Endothelial cell of umbilical vein (primary cell): Measurements from ENCODE around the gene LRP1-AS. TPM values are rescaled to one million over a fixed set of nuclear protein-coding genes. Genes with fewer than 3 reads are reported as not detected.

Source experiments
- BruUV-seq: library from RNA; stranded (reverse); fragments of 400-500 nt; replicated peaks from 2 replicates; lab custom pipeline; 2021; lab: Mats Ljungman, UMichigan
- CTCF ChIA-PET: fragments of 300-600, 350-600 bp; sonication (Branson Sonifier 250); formaldehyde crosslinking; loops from one replicate; lab custom pipeline; 2021; ENCODE audit warnings: antibody characterized with exemption, inconsistent platforms; lab: Charles Lee
- POLR2A ChIA-PET: fragments of 300-600, 350-600 bp; sonication (Branson Sonifier 250); formaldehyde crosslinking; loops from one replicate; lab custom pipeline; 2021; ENCODE audit warnings: antibody characterized with exemption, inconsistent platforms; lab: Charles Lee
- DNase-seq: peaks from one replicate; pipeline ENCODE4 v3.0.0-alpha.2; 2011; ENCODE audit warnings: low read depth, low spot score
- FAIRE-seq: peaks from 2 replicates; lab custom pipeline; 2011; peaks lifted over from hg19 to GRCh38; lab: Jason Lieb, UNC
- H2AFZ ChIP-seq: 2 replicates; pipeline ENCODE4 v1.6.0; 2012; ENCODE audit warnings: low read depth, low read length, control low read depth, inconsistent platforms
- H3K27ac ChIP-seq: 2 replicates; pipeline ENCODE4 v1.5.1; 2011; ENCODE audit warnings: low read depth, mild to moderate bottlenecking, control low read depth, low read length, moderate library complexity; ENCODE audit not compliant: insufficient read depth
- H3K27me3 ChIP-seq, 2 experiments: 2 replicates each; pipeline versions ENCODE4 v1.6.0 to v1.6.1; 2011; ENCODE audit warnings: low read length in 2 of 2, mixed read lengths in 1 of 2; ENCODE audit not compliant: control insufficient read depth in 2 of 2, insufficient read depth in 2 of 2
- H3K36me3 ChIP-seq, 2 experiments: 2 replicates in 1 of 2; 3 replicates in 1 of 2; pipeline ENCODE4 v1.5.1; 2011; ENCODE audit warnings: low read length in 2 of 2, mild to moderate bottlenecking in 1 of 2, moderate library complexity in 1 of 2; ENCODE audit not compliant: control insufficient read depth in 2 of 2, insufficient read depth in 2 of 2; ENCODE audit errors: extremely low read depth in 1 of 2
- H3K4me1 ChIP-seq: 3 replicates; pipeline ENCODE4 v1.5.1; 2011; ENCODE audit warnings: mild to moderate bottlenecking, low read length; ENCODE audit not compliant: control insufficient read depth, insufficient read depth; ENCODE audit errors: extremely low read depth
- H3K4me2 ChIP-seq: 2 replicates; pipeline ENCODE4 v1.6.1; 2011; ENCODE audit warnings: low read length, control low read depth, mixed read lengths; ENCODE audit not compliant: insufficient read depth
- H3K4me3 ChIP-seq, 3 experiments: fragments of 200-600 bp in 1 of 3; sonication (generic), shearing (Covaris generic) in 1 of 3; replicated peaks in 1 of 3; 2 replicates each; pipeline ENCODE4 v1.5.1; 2011 to 2016; ENCODE audit warnings: control low read depth in 3 of 3, low read length in 3 of 3, mild to moderate bottlenecking in 2 of 3, inconsistent platforms in 1 of 3, low read depth in 1 of 3, moderate library complexity in 1 of 3; ENCODE audit not compliant: insufficient read depth in 1 of 3
- H3K79me2 ChIP-seq: 2 replicates; pipeline ENCODE4 v1.6.0; 2012; ENCODE audit warnings: low read length, inconsistent platforms; ENCODE audit not compliant: control insufficient read depth, insufficient read depth
- H3K9ac ChIP-seq: replicated peaks from 2 replicates; pipeline ENCODE3; 2011; ENCODE audit warnings: low read length, control low read depth; ENCODE audit not compliant: insufficient read depth; ENCODE audit errors: extremely low read depth
- H3K9me1 ChIP-seq: replicated peaks from 3 replicates; pipeline ENCODE4 v1.6.0; 2011; ENCODE audit warnings: mild to moderate bottlenecking, low read length; ENCODE audit not compliant: control insufficient read depth, insufficient read depth; ENCODE audit errors: extremely low read depth
- H3K9me3 ChIP-seq: replicated peaks from 2 replicates; pipeline ENCODE4 v1.5.1; 2012; ENCODE audit warnings: low read length, inconsistent platforms; ENCODE audit not compliant: control insufficient read depth, insufficient read depth
- H4K20me1 ChIP-seq: replicated peaks from 2 replicates; pipeline ENCODE3; 2011; ENCODE audit warnings: mild to moderate bottlenecking, low read length; ENCODE audit not compliant: control insufficient read depth, insufficient read depth; ENCODE audit errors: extremely low read depth
- CTCF ChIP-seq, 2 donors: IDR thresholded peaks; 1 replicate in 1 of 2; 2 replicates in 1 of 2; pipeline ENCODE4 v1.5.1; 2011; ENCODE audit warnings: low read length in 2 of 2, mild to moderate bottlenecking in 2 of 2, moderate library complexity in 2 of 2, control low read depth in 1 of 2, inconsistent platforms in 1 of 2, low read depth in 1 of 2; ENCODE audit not compliant: insufficient read depth in 1 of 2; ENCODE audit errors: extremely low read depth in 1 of 2
- EZH2 ChIP-seq: IDR thresholded peaks from 2 replicates; pipeline ENCODE4 v1.6.1; 2012; ENCODE audit warnings: borderline replicate concordance, low read depth, mild to moderate bottlenecking, moderate library complexity, low read length, inconsistent platforms; ENCODE audit not compliant: severe bottlenecking
- FOS ChIP-seq: IDR thresholded peaks from 2 replicates; pipeline ENCODE4 v1.6.1; 2011; ENCODE audit warnings: mild to moderate bottlenecking, low read length, moderate library complexity, borderline replicate concordance; ENCODE audit not compliant: insufficient read depth
- GATA2 ChIP-seq: IDR thresholded peaks from 2 replicates; pipeline ENCODE4 v1.7.0; 2011; ENCODE audit warnings: low read depth, mild to moderate bottlenecking, moderate library complexity, mixed read lengths, low read length; ENCODE audit not compliant: insufficient read length, insufficient read depth
- JUN ChIP-seq: IDR thresholded peaks from 2 replicates; pipeline ENCODE4 v1.6.1; 2011; ENCODE audit warnings: borderline replicate concordance, low read depth; ENCODE audit not compliant: insufficient read length, insufficient read depth
- MAX ChIP-seq: IDR thresholded peaks from 2 replicates; pipeline ENCODE4 v1.6.1; 2011; ENCODE audit not compliant: insufficient read depth, insufficient read length
- MYC ChIP-seq: IDR thresholded peaks from one replicate; pipeline ENCODE4 v1.6.1; 2011; ENCODE audit warnings: mild to moderate bottlenecking, low read depth, low read length
- POLR2A ChIP-seq: IDR thresholded peaks from 2 replicates; pipeline ENCODE4 v1.6.1; 2012; ENCODE audit warnings: low read depth, mild to moderate bottlenecking, control low read depth, low read length
- POLR2AphosphoS5 ChIP-seq: IDR thresholded peaks from 2 replicates; pipeline ENCODE4 v1.6.1; 2012; ENCODE audit warnings: low read depth, mild to moderate bottlenecking, control low read depth, low read length, moderate library complexity; ENCODE audit not compliant: insufficient read depth
- dilution Hi-C: fragments of 300-500 bp; cut with MboI; formaldehyde crosslinking; loops from one replicate; pipeline ENCODE4 v1.15.0; 2019; ENCODE audit warnings: low sequenced_read_pairs; ENCODE audit not compliant: extremely low pct_ligation_motif_present
- intact Hi-C: fragments of 100-400 bp; cut with micrococcal nuclease; formaldehyde crosslinking; loops from one replicate; pipeline ENCODE4 v1.10.0; 2022
- polyA plus RNA-seq, 4 experiments: library from polyadenylated mRNA; depleted of rRNA in 3 of 4; stranded (reverse) in 3 of 4; unstranded in 1 of 4; fragments of >200 nt; gene quantifications; 2 replicates each; pipeline versions ENCODE4 v1.2.1 to v1.2.3, GENCODE V29; 2011 to 2012; ENCODE audit warnings: missing spikeins in 1 of 4
- total RNA-seq: library from RNA; stranded (reverse); gene quantifications from 2 replicates; pipeline ENCODE4 v1.2.3, GENCODE V29; 2021

Gene LRP1-AS
- total and polyA plus RNA-seq, 2 donors (not counting 3 experiments of a cell fraction or from before 2014, with no cell fraction given), result not detected

- no peak for DNase-seq
- H3K9ac ChIP-seq, result no peak overlapping the region
- no peaks in the 10 kb centered on the region for H3K9me1 ChIP-seq
- CTCF ChIA-PET, result interaction anchor here (1.1 kb wide), 1 partner anchor 11 kb away, joined by 3 read pairs; no protein-coding TSS in a partner anchor
- no peaks in the 10 kb centered on the region for H3K79me2 ChIP-seq
- H3K4me3 ChIP-seq, result no peak overlapping the region
- POLR2A ChIA-PET, result no interaction called here
- no peak overlapping the region for H3K4me2 ChIP-seq
- no TSS peak for BruUV-seq
- dilution Hi-C loops, result no loop called here
- FAIRE-seq, result no peak
- H3K4me1 ChIP-seq, result no peaks in the 10 kb centered on the region
- TF ChIP-seq MYC, result no peak
- no peaks in the 10 kb centered on the region for H3K27me3 ChIP-seq
- intact Hi-C loops, result no loop called here
- no peak overlapping the region for H3K27ac ChIP-seq
- H3K36me3 ChIP-seq, result no peaks in the 10 kb centered on the region
- no peak overlapping the region for H2AFZ ChIP-seq
- H3K9me3 ChIP-seq, result no peaks in the 10 kb centered on the region
- no peaks in the 10 kb centered on the region for H4K20me1 ChIP-seq
These were observed 46.4 kb upstream of the LRP1-AS start for GRCh38 chr12:57193706-57194245.

- no peaks in the 10 kb centered on the region for H3K27me3 ChIP-seq
- H3K9me1 ChIP-seq, result no peaks in the 10 kb centered on the region
- H3K36me3 ChIP-seq, result no peaks in the 10 kb centered on the region
- FAIRE-seq (no peak), DNase-seq (no peak)
- CTCF ChIA-PET, result no interaction called here
- dilution Hi-C loops (no loop called here), intact Hi-C loops (no loop called here)
- POLR2A ChIA-PET, result no interaction called here
- H2AFZ ChIP-seq, result no peak overlapping the region
- no peaks in the 10 kb centered on the region for H3K4me1 ChIP-seq
- TF ChIP-seq MAX (no peak), FOS (no peak), EZH2 (no peak), JUN (no peak), GATA2 (no peak), MYC (no peak), POLR2AphosphoS5 (no peak), CTCF (IDR thresholded peaks at IDR 0.05; ENCODE audit: extremely low read depth in 1 of 2, insufficient read depth in 1 of 2, low read depth in 1 of 2, low read length in 2 of 2) (no peak), POLR2A (no peak)
- no peak overlapping the region for H3K4me3 ChIP-seq
- no TSS peak for BruUV-seq
- no peaks in the 10 kb centered on the region for H3K79me2 ChIP-seq
- no peak overlapping the region for H3K4me2 ChIP-seq
- no peak overlapping the region for H3K27ac ChIP-seq
- H3K9me3 ChIP-seq, result no peaks in the 10 kb centered on the region
- H4K20me1 ChIP-seq, result no peaks in the 10 kb centered on the region
- no peak overlapping the region for H3K9ac ChIP-seq
These were observed 45.5 kb upstream of the LRP1-AS start for GRCh38 chr12:57192920-57193319.
